Mesendoderm (in vitro differentiated cells): Measurements from ENCODE around the gene RYR2.

Experiments
- DNase-seq: peaks from one replicate; pipeline ENCODE4 v3.0.0; 2013
- H2AK5ac ChIP-seq: 2 replicates; pipeline ENCODE4 v1.6.1; 2013; ENCODE audit warnings: low read length, inconsistent platforms
- H2BK120ac ChIP-seq: 2 replicates; pipeline ENCODE4 v1.6.1; 2013; ENCODE audit warnings: low read depth, mild to moderate bottlenecking, low read length, moderate library complexity, mixed read lengths
- H2BK15ac ChIP-seq: replicated peaks from 2 replicates; pipeline ENCODE4 v1.6.1; 2013; ENCODE audit warnings: low read depth, mild to moderate bottlenecking, moderate library complexity
- H2BK5ac ChIP-seq: 2 replicates; pipeline ENCODE4 v1.6.1; 2013; ENCODE audit warnings: low read length, inconsistent platforms
- H3K18ac ChIP-seq: 2 replicates; pipeline ENCODE4 v1.6.1; 2013; ENCODE audit warnings: mild to moderate bottlenecking, low read length, mixed read lengths
- H3K23ac ChIP-seq: one replicate; pipeline ENCODE4 v1.6.1; 2013; ENCODE audit warnings: low read length
- H3K27ac ChIP-seq: 2 replicates; pipeline ENCODE4 v1.5.1; 2013; ENCODE audit warnings: low read depth, mild to moderate bottlenecking, inconsistent platforms, low read length, moderate library complexity
- H3K27me3 ChIP-seq: 2 replicates; pipeline ENCODE4 v1.6.1; 2013; ENCODE audit warnings: low read length, control low read depth, mild to moderate bottlenecking, inconsistent platforms; ENCODE audit not compliant: insufficient read depth, poor library complexity
- H3K36me3 ChIP-seq: 2 replicates; pipeline ENCODE4 v1.6.1; 2013; ENCODE audit warnings: low read length, inconsistent platforms; ENCODE audit not compliant: control insufficient read depth, insufficient read depth
- H3K4ac ChIP-seq: one replicate; pipeline ENCODE4 v1.6.1; 2013; ENCODE audit warnings: low read depth, mild to moderate bottlenecking, low read length, moderate library complexity
- H3K4me1 ChIP-seq: 2 replicates; pipeline ENCODE4 v1.6.1; 2013; ENCODE audit warnings: low read depth, low read length, inconsistent platforms; ENCODE audit not compliant: control insufficient read depth
- H3K4me2 ChIP-seq: 2 replicates; pipeline ENCODE4 v1.6.1; 2013; ENCODE audit warnings: low read length
- H3K4me3 ChIP-seq: 2 replicates; pipeline ENCODE4 v1.5.1; 2013; ENCODE audit warnings: mild to moderate bottlenecking, low read length
- H3K56ac ChIP-seq: one replicate; pipeline ENCODE4 v1.6.1; 2013; ENCODE audit warnings: low read length
- H3K79me1 ChIP-seq: 2 replicates; pipeline ENCODE4 v1.6.1; 2013; ENCODE audit warnings: low read length, inconsistent platforms
- H3K79me2 ChIP-seq: 2 replicates; pipeline ENCODE4 v1.6.1; 2013; ENCODE audit warnings: mild to moderate bottlenecking, low read length; ENCODE audit not compliant: control insufficient read depth, insufficient read depth
- H3K9ac ChIP-seq: 2 replicates; pipeline ENCODE4 v1.6.1; 2013; ENCODE audit warnings: low read length, inconsistent platforms
- H4K5ac ChIP-seq: one replicate; pipeline ENCODE4 v1.6.1; 2013; ENCODE audit warnings: low read length
- H4K8ac ChIP-seq: one replicate; pipeline ENCODE4 v1.6.1; 2013; ENCODE audit warnings: low read depth, mild to moderate bottlenecking, control low read depth, low read length, moderate library complexity
- WGBS: extraction: QIAGEN DNeasy Blood & Tissue Kit; methylation state at CpG from one replicate; pipeline ENCODE4 v1.1.7; 2013; ENCODE audit warnings: low lambda C conversion rate, missing lambda C conversion rate; ENCODE audit not compliant: insufficient coverage; ENCODE audit errors: extremely low coverage; 5-methylcytosine and 5-hydroxymethylcytosine counted together

The RYR2 gene

GRCh38 chr1:237638555-237638954, 596.6 kb downstream of the RYR2 start:
- H3K79me1 ChIP-seq: no peaks in the 10 kb centered on the region
- no peaks in the 10 kb centered on the region for H3K79me2 ChIP-seq
- H2BK5ac ChIP-seq: no peak overlapping the region
- no peak overlapping the region for H3K4me2 ChIP-seq
- no peak overlapping the region for H3K9ac ChIP-seq
- no peaks in the 10 kb centered on the region for H3K36me3 ChIP-seq
- H2BK120ac ChIP-seq: no peak overlapping the region
- H2AK5ac ChIP-seq: no peak overlapping the region
- no peak overlapping the region for H4K8ac ChIP-seq
- no peak overlapping the region for H3K56ac ChIP-seq
- no peaks in the 10 kb centered on the region for H3K27me3 ChIP-seq
- no peak overlapping the region for H3K27ac ChIP-seq
- H3K4me3 ChIP-seq: no peak overlapping the region
- no peak overlapping the region for H3K23ac ChIP-seq
- no peak overlapping the region for H2BK15ac ChIP-seq
- no peak overlapping the region for H4K5ac ChIP-seq
- no peak for DNase-seq
- no CpG with 5 or more reads among the region's 1 CpG for WGBS
- H3K18ac ChIP-seq: no peak overlapping the region
- H3K4me1 ChIP-seq: no peaks in the 10 kb centered on the region
- no peak overlapping the region for H3K4ac ChIP-seq

GRCh38 chr1:237640011-237640671, 598.2 kb downstream of the RYR2 start:
- H4K8ac ChIP-seq: no peak overlapping the region
- H3K4me2 ChIP-seq: no peak overlapping the region
- H3K36me3 ChIP-seq: no peaks in the 10 kb centered on the region
- no peaks in the 10 kb centered on the region for H3K27me3 ChIP-seq
- H2AK5ac ChIP-seq: no peak overlapping the region
- no peak for DNase-seq
- H3K79me2 ChIP-seq: no peaks in the 10 kb centered on the region
- H3K18ac ChIP-seq: no peak overlapping the region
- no peaks in the 10 kb centered on the region for H3K4me1 ChIP-seq
- no peak overlapping the region for H3K56ac ChIP-seq
- H2BK5ac ChIP-seq: no peak overlapping the region
- no peak overlapping the region for H2BK120ac ChIP-seq
- H2BK15ac ChIP-seq: no peak overlapping the region
- no peak overlapping the region for H3K4ac ChIP-seq
- whole genome bisulfite sequencing: no CpG with 5 or more reads among the region's 2 CpGs
- no peak overlapping the region for H3K9ac ChIP-seq
- no peak overlapping the region for H3K27ac ChIP-seq
- H3K23ac ChIP-seq: no peak overlapping the region
- H4K5ac ChIP-seq: no peak overlapping the region
- H3K79me1 ChIP-seq: no peaks in the 10 kb centered on the region
- no peak overlapping the region for H3K4me3 ChIP-seq

- Histone ChIP-seq H4K8ac (no peak overlapping the region), H3K23ac (no peak overlapping the region), H3K4me2 (no peak overlapping the region), H2BK120ac (no peak overlapping the region), H3K27me3 (no peaks in the 10 kb centered on the region), H3K9ac (no peak overlapping the region), H3K4ac (no peak overlapping the region), H3K18ac (no peak overlapping the region), H3K79me2 (no peaks in the 10 kb centered on the region), H3K79me1 (no peaks in the 10 kb centered on the region), H2AK5ac (no peak overlapping the region), H3K56ac (no peak overlapping the region), H3K4me1 (no peaks in the 10 kb centered on the region), H2BK5ac (no peak overlapping the region), H4K5ac (no peak overlapping the region), H2BK15ac (no peak overlapping the region), H3K36me3 (no peaks in the 10 kb centered on the region), H3K4me3 (no peak overlapping the region), H3K27ac (no peak overlapping the region)
- WGBS: no CpG with 5 or more reads among the region's 2 CpGs
- DNase-seq: no peak
Measured at GRCh38 chr1:237640966-237641365, 599.0 kb downstream of the RYR2 start.

GRCh38 chr1:237650809-237651208, 608.8 kb downstream of the RYR2 start:
- Histone ChIP-seq H2BK15ac (no peak overlapping the region), H4K5ac (no peak overlapping the region), H3K4ac (no peak overlapping the region), H3K56ac (no peak overlapping the region), H2AK5ac (no peak overlapping the region), H2BK120ac (no peak overlapping the region), H3K9ac (no peak overlapping the region), H3K23ac (no peak overlapping the region), H3K27ac (no peak overlapping the region), H3K4me2 (no peak overlapping the region), H3K4me3 (no peak overlapping the region), H2BK5ac (no peak overlapping the region), H3K18ac (no peak overlapping the region), H3K27me3 (no peaks in the 10 kb centered on the region), H3K36me3 (no peaks in the 10 kb centered on the region), H4K8ac (no peak overlapping the region), H3K79me1 (no peaks in the 10 kb centered on the region), H3K4me1 (no peaks in the 10 kb centered on the region), H3K79me2 (no peaks in the 10 kb centered on the region)
- DNase-seq: no peak

GRCh38 chr1:237655778-237656177, 613.8 kb downstream of the RYR2 start:
- Histone ChIP-seq H2AK5ac (no peak overlapping the region), H3K79me1 (no peaks in the 10 kb centered on the region), H3K4me3 (no peak overlapping the region), H3K4me2 (no peak overlapping the region), H3K56ac (no peak overlapping the region), H4K8ac (no peak overlapping the region), H3K18ac (no peak overlapping the region), H3K27me3 (no peaks in the 10 kb centered on the region), H3K23ac (no peak overlapping the region), H3K79me2 (no peaks in the 10 kb centered on the region), H2BK120ac (no peak overlapping the region), H3K36me3 (no peaks in the 10 kb centered on the region), H3K4ac (no peak overlapping the region), H2BK5ac (no peak overlapping the region), H4K5ac (no peak overlapping the region), H3K9ac (no peak overlapping the region), H2BK15ac (no peak overlapping the region), H3K4me1 (no peaks in the 10 kb centered on the region), H3K27ac (no peak overlapping the region)
- DNase-seq: no peak
- no CpG with 5 or more reads among the region's 2 CpGs for WGBS

GRCh38 chr1:237664348-237664747, 622.4 kb downstream of the RYR2 start:
- Histone ChIP-seq H3K4me2 (no peak overlapping the region), H3K79me1 (no peaks in the 10 kb centered on the region), H3K23ac (no peak overlapping the region), H3K79me2 (no peaks in the 10 kb centered on the region), H3K9ac (no peak overlapping the region), H3K27me3 (no peaks in the 10 kb centered on the region), H3K27ac (no peak overlapping the region), H3K36me3 (no peaks in the 10 kb centered on the region), H2BK5ac (no peak overlapping the region), H3K4me3 (no peak overlapping the region), H3K56ac (no peak overlapping the region), H4K8ac (no peak overlapping the region), H3K18ac (no peak overlapping the region), H2AK5ac (no peak overlapping the region), H2BK120ac (no peak overlapping the region), H4K5ac (no peak overlapping the region), H2BK15ac (no peak overlapping the region), H3K4ac (no peak overlapping the region), H3K4me1 (no peaks in the 10 kb centered on the region)
- no CpG with 5 or more reads among the region's 5 CpGs for WGBS
- DNase-seq: no peak
